ENCODE measurements around the gene UBR3. TPM values are rescaled to one million over a fixed set of nuclear protein-coding genes. Genes with fewer than 3 reads are reported as not detected.

Gene UBR3
- total RNA-seq, 1 donor from 2014 or later: 35.6 TPM

DNA sequence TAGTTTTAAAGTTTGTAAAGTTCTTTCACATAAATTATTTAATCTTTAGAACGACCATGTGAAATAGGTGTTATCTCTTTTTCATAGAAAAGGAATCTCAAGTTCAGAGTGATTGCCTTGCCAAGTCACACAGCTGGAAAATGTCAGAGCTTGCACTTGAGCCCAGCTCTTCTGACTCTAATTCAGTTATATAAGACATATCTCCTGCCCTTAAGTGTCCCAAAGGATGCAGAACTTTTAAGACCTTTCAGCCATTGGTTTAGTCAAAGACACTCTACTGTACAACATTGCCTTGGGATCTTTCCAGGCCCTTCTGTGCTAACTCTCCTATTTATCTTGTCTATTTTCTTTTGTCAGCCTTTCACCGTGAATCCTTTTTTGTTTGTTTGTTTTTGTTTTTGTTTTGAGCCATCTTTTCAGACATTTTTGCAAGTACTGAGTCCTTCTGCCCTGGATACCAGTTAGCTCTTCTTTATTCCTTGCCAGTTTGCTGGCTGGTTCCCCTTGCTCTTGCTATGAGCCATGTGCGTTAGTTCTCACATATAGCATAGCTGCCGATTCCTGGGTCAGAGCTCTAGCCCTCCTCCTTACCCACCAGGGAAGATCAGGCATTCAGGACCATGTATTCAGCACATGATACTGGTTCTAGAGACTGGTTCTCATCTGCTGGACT, 190.7 kb downstream of the UBR3 start:
- ATAC-seq (ENCODE audit: low read depth) (no peak), DNase-seq (no peak)
- H3K36me3 Mint-ChIP-seq (ENCODE audit: low read depth): peaks cover 27% of the 10 kb centered on the region
- no peak overlapping the region for H3K27ac Mint-ChIP-seq
- H3K27me3 Mint-ChIP-seq: no peaks in the 10 kb centered on the region
- ChIA-PET POLR2A (no interaction called here), CTCF (interaction anchor here (0.6 kb wide), 1 partner anchor 18 kb away, joined by 3 read pairs; no protein-coding TSS in a partner anchor)
- H3K4me3 Mint-ChIP-seq: no peak overlapping the region
- TF ChIP-seq, protein P1, sequence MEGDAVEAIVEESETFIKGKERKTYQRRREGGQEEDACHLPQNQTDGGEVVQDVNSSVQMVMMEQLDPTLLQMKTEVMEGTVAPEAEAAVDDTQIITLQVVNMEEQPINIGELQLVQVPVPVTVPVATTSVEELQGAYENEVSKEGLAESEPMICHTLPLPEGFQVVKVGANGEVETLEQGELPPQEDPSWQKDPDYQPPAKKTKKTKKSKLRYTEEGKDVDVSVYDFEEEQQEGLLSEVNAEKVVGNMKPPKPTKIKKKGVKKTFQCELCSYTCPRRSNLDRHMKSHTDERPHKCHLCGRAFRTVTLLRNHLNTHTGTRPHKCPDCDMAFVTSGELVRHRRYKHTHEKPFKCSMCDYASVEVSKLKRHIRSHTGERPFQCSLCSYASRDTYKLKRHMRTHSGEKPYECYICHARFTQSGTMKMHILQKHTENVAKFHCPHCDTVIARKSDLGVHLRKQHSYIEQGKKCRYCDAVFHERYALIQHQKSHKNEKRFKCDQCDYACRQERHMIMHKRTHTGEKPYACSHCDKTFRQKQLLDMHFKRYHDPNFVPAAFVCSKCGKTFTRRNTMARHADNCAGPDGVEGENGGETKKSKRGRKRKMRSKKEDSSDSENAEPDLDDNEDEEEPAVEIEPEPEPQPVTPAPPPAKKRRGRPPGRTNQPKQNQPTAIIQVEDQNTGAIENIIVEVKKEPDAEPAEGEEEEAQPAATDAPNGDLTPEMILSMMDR (IDR thresholded peaks at IDR 0.05): no peak
- intact Hi-C loops (cut with micrococcal nuclease): no loop called here
- H3K4me1 Mint-ChIP-seq: no peaks in the 10 kb centered on the region
- no peaks in the 10 kb centered on the region for H3K9me3 Mint-ChIP-seq

DNA sequence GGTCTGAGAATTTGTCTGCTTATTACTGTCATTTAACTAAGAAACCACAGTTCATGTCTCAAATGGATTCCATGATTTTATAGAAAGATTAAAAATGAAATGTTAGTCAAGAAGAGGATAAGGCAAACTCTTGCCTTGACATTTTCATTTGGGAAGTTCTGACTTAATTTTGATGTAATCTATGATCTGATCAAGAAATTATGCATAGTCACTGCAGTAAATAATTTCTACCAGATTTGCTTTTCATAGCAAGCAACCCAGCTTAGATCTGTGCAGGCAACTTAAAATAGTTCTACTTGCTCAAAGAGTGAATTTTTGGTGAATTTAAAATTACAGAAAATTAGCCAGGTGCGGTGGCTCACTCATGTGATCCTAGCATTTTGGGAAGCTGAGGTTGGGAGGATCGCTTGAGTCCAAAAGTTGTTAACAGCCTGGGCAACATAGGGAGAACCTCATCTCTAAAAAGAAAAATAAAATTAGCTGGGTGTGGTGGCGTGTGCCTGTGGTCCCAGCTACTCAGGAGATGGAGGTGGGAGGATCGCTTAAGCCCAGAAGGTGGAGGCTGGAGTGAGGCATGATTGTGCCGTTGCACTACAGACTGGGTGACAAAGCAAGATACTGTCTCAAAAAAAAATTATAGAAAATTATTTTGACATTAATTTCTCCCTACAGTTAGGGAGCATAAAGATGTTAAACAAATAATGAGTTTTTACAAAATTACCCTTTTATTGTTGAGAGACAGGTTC, 192.0 kb downstream of the UBR3 start:
- ChIA-PET CTCF (no interaction called here), POLR2A (interaction anchor here (0.5 kb wide), 1 partner anchor 594 kb away, joined by 3 read pairs; no protein-coding TSS in a partner anchor)
- no peaks in the 10 kb centered on the region for H3K9me3 Mint-ChIP-seq
- ATAC-seq (ENCODE audit: low read depth) (no peak), DNase-seq (no peak)
- intact Hi-C loops (cut with micrococcal nuclease): no loop called here
- H3K27ac Mint-ChIP-seq: no peak overlapping the region
- peaks cover 23% of the 10 kb centered on the region for H3K36me3 Mint-ChIP-seq (ENCODE audit: low read depth)
- H3K4me1 Mint-ChIP-seq: no peaks in the 10 kb centered on the region
- TF ChIP-seq, protein P1 (IDR thresholded peaks at IDR 0.05): no peak
- no peak overlapping the region for H3K4me3 Mint-ChIP-seq
- no peaks in the 10 kb centered on the region for H3K27me3 Mint-ChIP-seq

DNA sequence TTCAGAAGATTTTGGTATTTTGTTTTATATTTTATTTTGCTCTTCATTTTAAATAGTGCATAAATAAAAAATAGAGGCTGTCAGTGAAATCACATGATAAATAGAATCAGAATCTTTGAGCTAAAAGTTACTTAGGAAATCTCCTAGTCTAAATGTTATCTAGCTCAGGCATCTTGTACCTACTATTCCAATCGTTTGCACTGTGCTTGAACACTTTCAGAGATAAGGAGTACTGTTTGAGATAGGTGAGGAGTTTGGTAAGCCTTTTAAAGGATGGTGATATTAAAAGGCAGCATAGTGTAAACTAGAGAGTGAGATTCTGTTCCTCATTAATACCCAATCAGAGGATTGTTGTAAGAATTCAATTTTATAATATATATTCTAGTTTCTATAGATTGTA, 193.5 kb downstream of the UBR3 start:
- Mint-ChIP-seq H3K36me3 (ENCODE audit: low read depth) (peaks cover 23% of the 10 kb centered on the region), H3K9me3 (no peaks in the 10 kb centered on the region), H3K4me1 (no peaks in the 10 kb centered on the region), H3K27ac (no peak overlapping the region), H3K27me3 (no peaks in the 10 kb centered on the region), H3K4me3 (no peak overlapping the region)
- ChIA-PET POLR2A (no interaction called here), CTCF (interaction anchor here (1.1 kb wide), 1 partner anchor 11 kb away, joined by 3 read pairs; no protein-coding TSS in a partner anchor)
- intact Hi-C loops (cut with micrococcal nuclease): no loop called here
- TF ChIP-seq, protein P1 (IDR thresholded peaks at IDR 0.05): no peak
- DNase-seq (no peak), ATAC-seq (ENCODE audit: low read depth) (no peak)

DNA sequence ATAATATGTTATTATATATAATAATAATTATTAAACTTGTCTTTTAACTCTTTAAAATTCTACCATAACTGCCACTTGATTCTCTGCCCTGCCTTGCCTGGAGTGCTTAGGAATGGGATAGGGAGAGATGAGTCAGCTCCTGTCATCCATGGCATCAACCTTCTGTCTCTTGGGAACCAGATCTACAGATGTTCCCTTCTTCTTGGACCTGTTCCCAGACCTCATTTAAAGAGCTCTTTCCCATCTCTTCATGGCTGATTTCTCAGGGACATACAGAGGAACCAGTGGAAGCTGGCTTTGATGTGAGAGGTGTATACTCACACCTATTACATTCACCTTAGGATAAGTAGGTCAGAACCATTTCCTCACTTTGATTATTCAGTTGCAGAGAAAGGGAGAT, 195.4 kb downstream of the UBR3 start:
- H3K27me3 Mint-ChIP-seq: no peaks in the 10 kb centered on the region
- H3K9me3 Mint-ChIP-seq: no peaks in the 10 kb centered on the region
- TF ChIP-seq, protein P1 (IDR thresholded peaks at IDR 0.05): no peak
- no peak overlapping the region for H3K4me3 Mint-ChIP-seq
- intact Hi-C loops (cut with micrococcal nuclease): no loop called here
- peaks cover 20% of the 10 kb centered on the region for H3K36me3 Mint-ChIP-seq (ENCODE audit: low read depth)
- no peak overlapping the region for H3K27ac Mint-ChIP-seq
- DNase-seq (no peak), ATAC-seq (ENCODE audit: low read depth) (no peak)
- POLR2A ChIA-PET: no interaction called here
- CTCF ChIA-PET: no interaction called here
- H3K4me1 Mint-ChIP-seq: no peaks in the 10 kb centered on the region

DNA sequence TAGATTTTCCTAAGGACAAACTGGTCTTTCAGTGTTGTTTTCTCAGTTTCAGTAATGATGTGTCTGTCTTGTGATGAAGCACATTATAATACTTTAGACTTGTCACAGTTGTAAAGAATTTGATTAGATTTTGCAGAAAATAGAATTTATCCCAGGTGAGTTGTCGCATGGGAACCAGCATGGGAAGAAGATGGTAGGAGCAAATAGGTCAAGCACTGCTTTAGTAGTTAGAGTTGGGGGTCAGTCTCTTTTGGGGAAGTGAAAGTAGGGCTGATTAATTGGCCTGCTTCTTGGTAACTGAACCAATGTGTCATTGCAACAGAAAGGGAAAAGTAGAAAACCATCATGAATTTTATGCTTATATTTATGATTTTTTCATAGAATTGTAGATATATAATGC, 197.5 kb downstream of the UBR3 start:
- DNase-seq: no peak
- Mint-ChIP-seq H3K27me3 (no peaks in the 10 kb centered on the region), H3K9me3 (no peaks in the 10 kb centered on the region), H3K36me3 (ENCODE audit: low read depth) (peaks cover 25% of the 10 kb centered on the region), H3K4me3 (no peak overlapping the region), H3K27ac (no peak overlapping the region), H3K4me1 (no peaks in the 10 kb centered on the region)
- intact Hi-C loops (cut with micrococcal nuclease): no loop called here
- TF ChIP-seq, protein P1 (IDR thresholded peaks at IDR 0.05): no peak
- ChIA-PET POLR2A (no interaction called here), CTCF (no interaction called here)
- no peak for ATAC-seq (ENCODE audit: low read depth)

Data from activated B cell treated with CpG ODN at 0.5 μM for 24 hours (primary cell).